A204.1 (cell line): ENCODE results near the gene ZDHHC20.

Experiments used
- FAIRE-seq: peaks from 2 replicates; lab custom pipeline; 2012; peaks lifted over from hg19 to GRCh38; lab: Jason Lieb, UNC

ZDHHC20 gene

GRCh38 chr13:21458813-21459701, at the start of gene ZDHHC20:
Gene ZDHHC20, minus strand, starts transcription at chr13:21459303. Its CDS starts 132 bp downstream, at chr13:21459171.
- FAIRE-seq, result no peak

- FAIRE-seq, result no peak
These were observed 45.3 kb upstream of the ZDHHC20 start for GRCh38 chr13:21504379-21504778.

DNA sequence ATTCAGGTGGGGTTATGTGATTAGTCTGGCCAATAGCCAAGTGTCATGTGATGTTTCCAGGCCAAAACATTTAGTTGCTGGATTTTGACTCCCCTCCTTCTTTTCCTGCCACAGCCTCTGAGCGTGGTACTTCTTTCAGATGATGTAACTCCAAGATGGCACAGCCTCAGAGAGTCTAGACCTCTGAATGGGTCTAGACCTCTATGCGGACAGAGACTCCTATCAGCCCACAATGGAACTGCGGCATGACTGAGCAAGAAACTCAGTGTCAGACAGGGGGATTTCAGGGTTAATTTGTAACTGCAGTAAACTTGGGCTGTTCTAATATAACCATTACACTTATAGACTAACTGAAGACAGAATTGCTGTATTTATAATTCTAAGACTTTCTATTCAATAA, 42.6 kb upstream of the ZDHHC20 start:
- no peak for FAIRE-seq

DNA sequence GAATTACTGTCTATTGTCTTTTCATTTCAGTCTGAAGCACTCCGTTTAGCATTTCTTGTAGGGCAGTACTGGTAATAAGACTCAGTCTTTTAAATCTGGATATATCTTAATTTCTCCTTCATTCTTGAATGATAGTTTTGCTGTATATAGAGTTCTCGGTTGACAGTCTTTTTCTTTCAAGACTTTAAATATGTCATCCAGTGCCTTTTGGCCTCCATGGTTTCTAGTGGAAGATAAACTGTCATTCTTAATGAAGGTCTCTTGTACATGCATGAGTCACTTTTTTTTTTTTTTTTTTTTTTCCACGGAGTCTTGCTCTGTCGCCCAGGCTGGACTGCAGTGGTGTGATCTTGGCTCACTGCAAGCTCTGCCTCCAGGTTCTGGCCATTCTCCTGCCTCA, 27.2 kb upstream of the ZDHHC20 start:
- no peak for FAIRE-seq

DNA sequence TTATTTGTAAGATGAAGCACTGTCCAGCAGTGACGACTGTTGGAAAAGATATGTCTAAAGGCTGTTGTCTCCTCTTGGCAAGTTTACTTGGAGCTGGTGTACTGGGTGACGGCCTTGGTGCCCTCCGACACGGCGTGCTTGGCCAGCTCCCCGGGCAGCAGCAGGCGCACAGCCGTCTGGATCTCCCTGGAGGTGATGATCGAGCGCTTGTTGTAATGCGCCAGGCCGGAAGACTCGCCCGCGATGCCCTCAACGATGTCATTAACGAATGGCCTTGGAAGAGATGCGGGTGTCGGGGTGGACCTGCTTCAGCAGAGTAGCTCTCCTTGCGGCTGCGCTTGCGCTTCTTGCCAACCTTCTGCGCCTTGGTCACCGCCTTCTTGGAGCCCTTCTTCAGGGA, 24.6 kb upstream of the ZDHHC20 start:
- FAIRE-seq, result no peak

DNA sequence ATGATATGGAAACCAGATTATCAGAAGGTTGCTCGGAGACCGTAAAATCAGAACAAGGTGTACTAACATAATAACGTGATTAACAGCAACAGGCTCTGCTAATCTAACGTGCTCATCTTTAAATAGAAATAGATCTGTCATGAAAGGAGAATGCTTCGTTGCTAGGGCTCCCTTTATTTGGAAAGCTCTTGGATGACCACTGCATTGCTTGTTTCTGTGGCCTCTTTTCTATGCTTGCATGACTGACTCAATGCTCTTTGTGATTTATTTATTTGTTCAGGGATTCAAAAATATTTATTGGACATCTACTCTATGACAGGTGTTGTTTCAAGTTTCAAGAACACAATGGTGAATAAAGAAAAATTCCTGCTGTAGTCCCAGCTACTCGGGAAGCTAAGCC, 22.3 kb upstream of the ZDHHC20 start:
- FAIRE-seq, result no peak

DNA sequence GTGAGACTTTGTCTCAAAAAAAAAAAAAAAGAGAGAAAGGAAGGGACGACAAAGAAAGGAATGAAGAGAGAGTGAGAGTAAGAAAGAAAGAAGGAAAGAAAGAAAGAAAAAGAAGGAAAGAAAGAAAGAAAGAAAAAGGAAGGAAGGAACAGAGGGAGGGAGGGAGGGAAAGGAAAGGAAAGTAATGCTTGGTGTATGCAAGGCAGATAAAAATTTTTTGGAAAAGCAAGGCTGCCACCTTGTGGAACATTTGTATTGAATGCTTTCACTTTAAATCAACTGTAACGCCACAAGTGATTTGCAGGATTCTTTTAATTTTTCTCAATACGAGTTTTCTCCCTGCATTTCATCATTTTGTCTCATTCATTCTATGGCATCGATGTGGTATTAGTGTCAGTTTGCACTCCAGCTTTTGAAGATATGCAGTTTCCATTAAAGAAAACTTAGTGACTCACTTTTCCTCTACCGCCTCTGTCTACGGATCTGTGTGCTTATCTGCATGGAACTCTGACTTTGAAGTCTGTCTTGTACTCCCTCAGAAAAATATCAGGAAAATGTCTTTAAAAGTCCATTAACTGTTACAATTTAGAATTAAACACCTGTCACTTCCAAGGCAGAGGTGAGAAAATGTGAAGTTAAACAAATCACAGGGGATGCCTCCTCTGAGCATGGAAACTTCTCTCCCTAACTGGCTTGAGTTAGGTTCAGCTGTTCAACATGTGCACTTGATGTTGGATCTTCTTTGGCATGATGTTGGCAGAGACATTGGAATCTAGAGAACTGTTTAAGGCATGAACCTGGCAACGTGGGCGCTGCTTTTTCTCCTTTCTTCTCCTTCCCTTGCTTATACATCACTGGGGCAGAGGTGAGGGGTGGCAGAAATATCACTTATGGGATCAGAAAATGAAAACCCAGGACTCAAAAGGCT, 20.0 kb upstream of the ZDHHC20 start:
- FAIRE-seq, result peak; percentile 78

DNA sequence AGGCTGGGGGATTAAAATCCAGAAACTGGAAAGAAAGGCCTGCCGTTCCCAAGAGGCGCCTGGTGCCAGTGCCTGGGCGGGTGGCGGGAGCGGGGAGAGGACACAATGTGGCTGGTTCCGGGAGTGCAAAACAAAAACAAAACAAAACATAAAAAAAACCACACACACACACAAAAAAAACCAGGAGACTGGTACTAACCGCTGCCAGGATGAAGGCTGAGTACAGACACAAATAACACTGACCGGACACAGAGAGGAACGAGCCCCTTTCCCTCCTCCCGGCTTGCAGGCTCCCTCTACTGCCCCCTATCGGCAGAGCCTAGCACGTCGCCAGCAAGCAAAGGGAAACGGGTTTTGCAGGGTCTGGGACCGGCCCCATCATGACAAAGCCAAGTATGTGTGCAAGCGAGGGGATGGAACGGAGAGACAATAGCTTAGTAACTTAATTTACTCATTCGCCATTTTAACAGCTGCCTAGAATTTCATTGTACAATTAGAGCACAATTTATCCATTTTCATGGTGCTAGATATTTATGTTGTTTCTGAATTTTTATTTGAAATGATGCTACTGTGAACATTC, 17.9 kb upstream of the ZDHHC20 start:
- FAIRE-seq, result peak; percentile 62

DNA sequence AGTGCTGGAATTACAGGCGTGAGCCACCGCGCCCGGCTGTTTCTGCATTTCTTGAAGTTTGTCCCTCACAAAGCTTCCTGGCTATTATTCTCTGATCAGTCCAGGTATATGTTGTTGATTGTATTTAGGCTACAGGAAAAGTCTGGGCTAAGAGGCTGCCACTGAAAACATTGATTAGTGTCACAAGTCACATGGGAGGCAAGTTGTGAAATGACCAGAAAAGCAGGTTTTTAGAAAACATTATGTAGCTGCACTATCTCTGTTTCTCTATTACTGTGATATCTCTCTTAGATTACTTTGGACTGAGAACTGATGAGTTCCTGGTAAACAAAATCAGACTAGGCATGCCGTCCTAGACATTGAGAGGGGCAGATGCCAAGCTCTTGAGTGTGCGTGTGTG, 16.0 kb upstream of the ZDHHC20 start:
- FAIRE-seq, result no peak

DNA sequence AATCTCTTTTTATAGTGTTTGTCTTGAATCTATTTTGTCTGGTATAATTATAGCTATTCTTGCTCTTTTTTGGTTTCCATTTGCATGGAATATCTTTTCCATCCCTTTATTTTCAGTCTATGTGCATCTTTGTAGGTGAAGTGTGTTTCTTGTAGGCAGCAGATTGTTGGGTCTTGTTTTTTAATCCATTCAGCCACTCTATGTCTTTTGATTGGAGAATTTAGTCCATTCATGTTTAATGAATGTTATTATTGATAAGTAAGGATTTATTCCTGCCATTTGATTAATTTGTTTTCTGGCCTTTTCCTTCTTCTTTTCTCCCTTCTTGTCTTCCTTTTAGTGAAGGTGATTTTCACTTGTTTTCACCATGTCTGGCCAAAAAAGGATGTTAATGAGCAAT, 11.7 kb upstream of the ZDHHC20 start:
- no peak for FAIRE-seq

- no peak for FAIRE-seq
These were observed 7.4 kb upstream of the ZDHHC20 start for GRCh38 chr13:21466527-21466926.

DNA sequence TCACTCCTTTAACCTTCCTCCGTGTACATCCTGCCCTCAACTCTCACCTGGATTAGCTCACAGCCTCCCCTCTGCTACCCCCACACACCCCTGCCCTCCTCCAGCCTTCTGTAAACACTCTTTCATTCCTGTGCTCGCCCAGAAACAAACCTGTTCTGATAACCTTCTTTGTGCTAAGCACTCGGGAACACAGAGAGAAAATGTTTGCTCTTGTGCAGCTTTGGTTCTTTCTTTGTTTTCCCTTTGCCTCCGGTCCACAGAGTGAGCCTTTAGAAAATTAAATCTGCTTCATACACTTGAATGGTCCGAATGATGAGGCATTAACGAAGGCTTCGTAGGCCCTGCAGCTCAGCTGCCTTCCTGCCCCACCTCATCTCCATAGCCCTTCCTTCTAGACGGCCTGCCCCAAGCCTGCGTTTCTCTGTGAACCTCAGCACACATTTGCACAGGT, 6.6 kb upstream of the ZDHHC20 start:
- no peak for FAIRE-seq

- no peak for FAIRE-seq
These were observed 4.3 kb upstream of the ZDHHC20 start for GRCh38 chr13:21463424-21463823.

DNA sequence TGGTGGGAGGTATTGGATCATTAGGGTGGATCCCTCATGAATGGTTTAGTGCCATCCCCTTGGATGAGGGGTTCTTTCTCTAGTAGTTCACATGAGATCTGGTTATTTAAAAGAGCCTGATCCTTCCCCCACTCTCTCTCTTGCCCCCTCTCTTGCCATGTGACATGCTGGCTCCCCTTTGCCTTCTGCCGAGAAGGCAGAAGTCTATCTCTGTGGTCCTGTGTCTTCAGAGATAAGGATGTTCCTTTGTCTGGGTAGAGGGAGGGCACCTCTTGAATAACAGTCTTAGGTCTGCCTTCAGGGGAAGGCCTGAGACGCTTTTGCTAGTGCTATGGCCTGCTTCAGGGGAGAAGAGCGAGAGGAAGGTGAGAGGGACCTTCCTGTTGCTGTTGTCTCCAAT, 2.0 kb upstream of the ZDHHC20 start:
- FAIRE-seq, result no peak

- FAIRE-seq, result no peak
These were observed 671 bp downstream of the ZDHHC20 start for GRCh38 chr13:21458451-21458812.

GRCh38 chr13:21453387-21454081, 5.6 kb downstream of the ZDHHC20 start:
- no peak for FAIRE-seq

DNA sequence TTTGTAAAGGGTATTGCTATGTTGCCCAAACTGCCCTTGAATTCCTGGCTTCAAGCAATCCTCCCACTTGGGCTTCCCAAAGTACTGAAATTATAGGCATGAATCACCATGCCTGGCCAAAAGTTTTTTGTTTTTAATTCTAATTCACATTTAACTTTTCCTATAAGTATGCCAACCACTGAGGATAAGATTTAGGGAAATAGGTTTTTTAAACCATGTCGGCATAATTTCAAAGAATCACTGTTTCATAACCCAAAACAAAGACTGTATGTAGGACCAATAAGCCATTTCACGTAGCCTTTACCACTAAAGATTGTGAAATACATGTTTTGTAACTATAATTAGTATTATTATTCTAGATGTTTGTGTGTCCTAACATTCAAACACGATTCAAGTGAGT, 8.2 kb downstream of the ZDHHC20 start:
- no peak for FAIRE-seq

DNA sequence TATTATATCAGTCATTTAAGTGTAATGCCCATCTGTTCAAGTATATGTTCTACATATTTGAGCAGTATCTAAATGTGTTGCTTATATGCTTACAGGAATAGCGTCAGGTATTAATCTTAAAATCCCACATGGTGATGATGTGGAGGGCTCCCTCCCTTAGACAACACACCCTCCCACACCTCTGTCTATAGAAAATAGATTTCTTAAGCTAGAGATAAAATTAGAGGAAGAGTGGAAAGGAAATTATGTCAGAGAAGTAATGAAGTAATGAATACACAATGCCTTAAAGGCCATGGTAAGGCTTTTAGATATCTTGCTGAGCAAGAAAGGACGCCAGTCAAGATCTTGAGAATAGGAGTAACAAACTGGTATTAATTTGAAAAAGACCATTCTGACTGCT, 12.4 kb downstream of the ZDHHC20 start:
- no peak for FAIRE-seq

DNA sequence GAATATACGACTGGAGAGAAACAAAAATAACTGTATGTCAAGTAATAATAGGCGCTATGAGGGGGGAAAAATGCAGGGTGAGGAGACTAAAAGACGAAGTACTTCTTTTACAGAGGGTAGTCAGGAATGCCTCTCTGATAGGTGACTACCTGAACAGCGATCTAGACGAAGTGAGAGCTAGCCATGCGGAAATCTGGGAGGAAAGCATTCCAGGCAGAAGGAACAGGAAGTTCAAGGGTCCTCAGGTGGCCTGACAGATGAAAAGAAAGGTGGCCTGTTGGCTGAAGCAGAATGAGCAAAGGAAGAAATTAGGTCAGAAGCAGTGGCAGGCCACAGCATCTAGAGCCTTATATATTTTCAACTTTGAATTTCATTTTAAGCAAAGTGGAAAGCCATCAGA, 13.3 kb downstream of the ZDHHC20 start:
- FAIRE-seq, result no peak

GRCh38 chr13:21443171-21443570, 15.9 kb downstream of the ZDHHC20 start:
- no peak for FAIRE-seq

DNA sequence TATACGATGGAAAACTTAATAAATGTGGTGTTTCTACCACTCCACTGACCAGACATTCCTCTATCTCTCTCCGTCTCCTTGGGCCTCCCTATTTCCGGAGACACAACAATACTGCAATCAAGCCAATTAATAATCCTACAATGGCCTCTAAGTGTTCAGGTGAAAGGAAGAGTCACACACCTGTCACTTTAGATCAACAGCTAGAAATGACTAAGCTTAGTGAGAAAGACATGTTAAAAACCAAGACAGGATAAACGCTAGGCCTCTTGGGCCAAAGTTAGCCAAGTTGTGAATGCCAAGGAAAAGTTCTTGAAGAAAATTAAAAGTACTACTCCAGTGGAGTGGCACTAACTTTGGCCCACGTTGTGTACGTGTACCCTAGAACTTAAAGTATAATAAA, 22.5 kb downstream of the ZDHHC20 start:
- FAIRE-seq, result no peak

GRCh38 chr13:21435687-21436151, 23.4 kb downstream of the ZDHHC20 start:
- FAIRE-seq, result no peak
